Measurements from ENCODE around the gene TRAK1.

- TF ChIP-seq POLR2AphosphoS5 (IDR thresholded peaks at IDR 0.05; ENCODE audit: low read depth, low read length) (no peak), SPI1 (IDR thresholded peaks at IDR 0.05; ENCODE audit: low read depth, low read length) (no peak), TAF1 (IDR thresholded peaks at IDR 0.05; ENCODE audit: low read depth, low read length) (no peak), POLR2A (IDR thresholded peaks at IDR 0.05; ENCODE audit: low read depth, low read length) (no peak), POU2F2 (IDR thresholded peaks at IDR 0.05; ENCODE audit: low read depth, low read length) (no peak), PAX5 (IDR thresholded peaks at IDR 0.05; ENCODE audit: insufficient read depth, low read length, severe bottlenecking) (no peak)
Measured at GRCh38 chr3:42222942-42223693, 132.0 kb downstream of the TRAK1 start.

Measured in GM12891 (cell line).